SIG-M5 treated with dmso at 0.1 percent for 504 hours (cell line): ENCODE measurements around the gene FBXO36.

Source experiments
- DNase-seq: peaks from one replicate; lab custom pipeline; 2025; ENCODE audit not compliant: unreplicated experiment; lab: John Stamatoyannopoulos, UW

Gene FBXO36

GRCh38 chr2:230048010-230048671 lies 125.8 kb downstream of the FBXO36 start:
- DNase-seq = no peak

DNA sequence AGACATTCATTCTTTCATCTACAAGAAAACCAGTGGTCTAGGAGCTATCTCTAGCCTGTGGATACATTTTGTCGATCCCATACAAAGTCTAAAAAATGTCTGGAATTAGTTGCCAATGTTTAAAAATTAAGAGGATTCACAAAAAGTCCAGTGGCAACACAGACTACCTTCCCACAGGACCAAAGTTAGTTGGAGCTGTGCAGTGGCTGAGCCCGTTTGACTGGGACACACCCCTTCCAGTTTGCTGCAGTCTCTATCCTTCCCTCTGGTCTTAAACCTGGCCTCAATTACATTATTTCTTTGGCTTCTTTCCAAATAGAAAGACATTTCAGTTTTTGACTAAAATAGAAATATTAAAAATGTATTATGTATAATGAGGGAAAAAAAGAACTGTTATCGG lies 127.8 kb downstream of the FBXO36 start:
- DNase-seq = no peak

DNA sequence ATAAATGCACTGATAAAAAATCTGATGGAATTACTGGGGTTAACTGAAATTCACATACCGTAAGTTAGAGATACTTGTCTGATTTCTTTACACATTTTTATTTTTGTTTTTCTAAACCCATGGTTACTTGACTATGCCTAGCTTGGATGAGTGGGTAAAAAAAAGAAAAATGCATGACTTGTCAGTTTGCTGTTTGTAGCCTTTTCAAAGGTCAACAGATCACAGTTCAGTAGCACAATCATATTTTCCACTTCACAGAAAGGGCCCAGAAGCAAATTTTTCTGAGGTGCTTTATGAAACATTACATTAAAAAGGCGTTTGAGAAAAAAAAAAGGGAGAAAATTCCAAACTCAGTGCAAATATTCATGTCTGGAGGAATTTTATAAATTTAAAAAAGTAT lies 130.0 kb downstream of the FBXO36 start:
- no peak for DNase-seq

GRCh38 chr2:230053753-230054478 lies 131.6 kb downstream of the FBXO36 start:
- DNase-seq = no peak

DNA sequence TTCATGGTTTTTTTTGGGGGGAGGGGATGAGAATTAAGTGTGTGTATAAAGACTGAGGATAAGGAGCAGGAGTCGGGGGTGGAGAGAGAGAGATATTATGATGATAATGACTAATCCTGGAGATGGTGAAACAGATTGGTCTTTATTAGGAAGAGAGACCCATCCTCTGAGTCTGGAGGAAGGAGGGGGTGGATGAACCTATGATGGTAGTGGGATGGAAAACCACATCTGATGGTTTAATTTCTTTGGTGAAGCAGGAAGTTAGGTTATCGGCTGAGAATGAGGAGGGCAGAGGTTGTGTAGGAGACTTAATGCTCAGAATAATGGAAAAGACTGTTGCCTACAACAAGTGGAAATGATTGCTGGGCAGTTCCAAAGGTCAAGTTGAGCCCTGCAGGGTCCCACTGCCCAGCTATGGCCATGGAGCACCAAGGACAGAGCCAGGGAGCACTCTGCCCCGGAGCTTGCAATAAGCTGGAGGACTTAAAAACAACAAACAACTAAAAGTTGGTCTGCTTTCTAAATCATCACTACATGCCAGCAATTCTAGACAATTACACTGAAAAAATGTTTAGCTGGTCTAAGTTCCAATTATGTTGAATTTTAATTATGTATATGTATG lies 138.5 kb downstream of the FBXO36 start:
- no peak for DNase-seq
